IMR-90 (cell line): ENCODE data around the gene DYNC2LI1. TPM values are rescaled to one million over a fixed set of nuclear protein-coding genes. Genes with fewer than 3 reads are reported as not detected.

Experiments
- ATAC-seq: fragments of 200-7000 bp; cut with Tn5 transposase; 2 replicates; pipeline ENCODE4 v1.9.1; 2020; ENCODE audit warnings: low read depth, mild to moderate bottlenecking, moderate library complexity
- BruUV-seq: library from RNA; stranded (reverse); fragments of 400-500 nt; replicated peaks from 2 replicates; lab custom pipeline; 2021; lab: Mats Ljungman, UMichigan
- CTCF ChIA-PET: fragments of 300-600 bp; formaldehyde crosslinking; extraction: SDS; loops from one replicate; lab custom pipeline; 2021; ENCODE audit warnings: antibody characterized with exemption; lab: Yijun Ruan, JAX
- POLR2A ChIA-PET: fragments of 300-600 bp; sonication (Branson Sonifier 250); formaldehyde crosslinking; loops from one replicate; lab custom pipeline; 2022; ENCODE audit warnings: antibody characterized with exemption; ENCODE audit not compliant: unreplicated experiment; lab: Charles Lee
- DNase-seq: peaks from one replicate; pipeline ENCODE4 v3.0.0; 2013
- H2AFZ ChIP-seq: replicated peaks from 2 replicates; pipeline ENCODE3; 2013; ENCODE audit warnings: low read length, mild to moderate bottlenecking; ENCODE audit not compliant: poor library complexity
- H2AK5ac ChIP-seq: 2 replicates; pipeline ENCODE4 v1.6.1; 2013; ENCODE audit warnings: low read depth, low read length, inconsistent platforms
- H2AK9ac ChIP-seq: replicated peaks from 2 replicates; pipeline ENCODE3; 2013; ENCODE audit warnings: mild to moderate bottlenecking, low read depth, low read length, moderate library complexity; ENCODE audit not compliant: poor library complexity
- H2BK120ac ChIP-seq: 2 replicates; pipeline ENCODE4 v1.6.1; 2013; ENCODE audit warnings: low read depth, low read length, inconsistent platforms
- H2BK15ac ChIP-seq: 3 replicates; pipeline ENCODE4 v1.6.1; 2013; ENCODE audit warnings: low read depth, low read length, inconsistent platforms
- H2BK20ac ChIP-seq: 2 replicates; pipeline ENCODE4 v1.6.1; 2013; ENCODE audit warnings: low read depth, mild to moderate bottlenecking, inconsistent platforms, low read length, moderate library complexity
- H2BK5ac ChIP-seq: 2 replicates; pipeline ENCODE4 v1.6.1; 2013; ENCODE audit warnings: mild to moderate bottlenecking, low read depth, low read length, inconsistent platforms; ENCODE audit not compliant: poor library complexity, severe bottlenecking
- H3K14ac ChIP-seq: replicated peaks from 2 replicates; pipeline ENCODE4 v1.6.1; 2013; ENCODE audit warnings: low read depth, low read length, inconsistent platforms
- H3K18ac ChIP-seq: 2 replicates; pipeline ENCODE4 v1.6.1; 2013; ENCODE audit warnings: low read depth, low read length, control low read depth
- H3K23ac ChIP-seq: 2 replicates; pipeline ENCODE4 v1.6.1; 2013; ENCODE audit warnings: low read depth, low read length, inconsistent platforms
- H3K27ac ChIP-seq: 2 replicates; pipeline ENCODE4 v1.5.1; 2013; ENCODE audit warnings: mild to moderate bottlenecking, control low read depth, low read length; ENCODE audit not compliant: insufficient read depth
- H3K27me3 ChIP-seq: 2 replicates; pipeline ENCODE4 v1.6.1; 2013; ENCODE audit warnings: low read length; ENCODE audit not compliant: control insufficient read depth, insufficient read depth
- H3K36me3 ChIP-seq: 2 replicates; pipeline ENCODE4 v1.6.1; 2013; ENCODE audit warnings: low read length, mixed read lengths; ENCODE audit not compliant: control insufficient read depth, insufficient read depth
- H3K4ac ChIP-seq: 2 replicates; pipeline ENCODE4 v1.6.1; 2013; ENCODE audit warnings: low read depth, low read length, inconsistent platforms
- H3K4me1 ChIP-seq: 2 replicates; pipeline ENCODE4 v1.6.1; 2013; ENCODE audit warnings: low read length, mixed read lengths; ENCODE audit not compliant: control insufficient read depth, insufficient read depth
- H3K4me2 ChIP-seq: 2 replicates; pipeline ENCODE4 v1.6.1; 2013; ENCODE audit warnings: low read depth, mild to moderate bottlenecking, control low read depth, low read length, moderate library complexity
- H3K4me3 ChIP-seq: 2 replicates; pipeline ENCODE4 v1.5.1; 2013; ENCODE audit warnings: low read depth, mild to moderate bottlenecking, control low read depth, low read length, moderate library complexity; ENCODE audit not compliant: insufficient read depth
- H3K56ac ChIP-seq: 2 replicates; pipeline ENCODE4 v1.6.1; 2013; ENCODE audit warnings: low read length, inconsistent platforms; ENCODE audit not compliant: insufficient read depth; ENCODE audit errors: extremely low read depth
- H3K79me1 ChIP-seq, 2 experiments: 2 replicates each; pipeline ENCODE4 v1.6.1; 2013; ENCODE audit warnings: low read length in 2 of 2, inconsistent platforms in 1 of 2, low read depth in 1 of 2
- H3K9ac ChIP-seq: 2 replicates; pipeline ENCODE4 v1.6.1; 2013; ENCODE audit warnings: low read depth, low read length, control low read depth
- H3K9me1 ChIP-seq: 2 replicates; pipeline ENCODE4 v1.6.1; 2013; ENCODE audit warnings: low read length, inconsistent platforms; ENCODE audit not compliant: insufficient read depth
- H3K9me3 ChIP-seq: 2 replicates; pipeline ENCODE4 v1.6.1; 2013; ENCODE audit warnings: low read length; ENCODE audit not compliant: control insufficient read depth, insufficient read depth
- H4K20me1 ChIP-seq: 2 replicates; pipeline ENCODE4 v1.6.1; 2013; ENCODE audit warnings: low read length, inconsistent platforms; ENCODE audit not compliant: insufficient read depth
- H4K5ac ChIP-seq: 2 replicates; pipeline ENCODE4 v1.6.1; 2013; ENCODE audit warnings: mild to moderate bottlenecking, low read depth, low read length, control low read depth
- H4K8ac ChIP-seq, 2 experiments: 2 replicates each; pipeline ENCODE4 v1.6.1; 2013; ENCODE audit warnings: low read depth in 2 of 2, low read length in 2 of 2, control low read depth in 1 of 2, inconsistent platforms in 1 of 2
- H4K91ac ChIP-seq: 2 replicates; pipeline ENCODE4 v1.6.1; 2013; ENCODE audit warnings: low read depth, low read length, inconsistent platforms; ENCODE audit not compliant: insufficient read depth
- MXI1 ChIP-seq: IDR thresholded peaks from 2 replicates; pipeline ENCODE4 v1.6.1; 2012; ENCODE audit warnings: low read depth, mild to moderate bottlenecking, low read length, moderate library complexity, borderline replicate concordance
- RAD21 ChIP-seq: IDR thresholded peaks from 2 replicates; pipeline ENCODE4 v1.6.1; 2012; ENCODE audit warnings: low read length, improper control_type of control experiment
- WGBS, 2 experiments: methylation state at CpG; one replicate each; pipeline versions ENCODE4 v1.1.5 to v1.1.7; 2013; ENCODE audit warnings: missing lambda C conversion rate in 2 of 2; ENCODE audit not compliant: insufficient read length in 1 of 2; ENCODE audit errors: extremely low coverage in 2 of 2; 5-methylcytosine and 5-hydroxymethylcytosine counted together
- dilution Hi-C: fragments of 300-500 bp; cut with HindIII; formaldehyde crosslinking; loops from one replicate; pipeline ENCODE4 v1.14.3; 2018; ENCODE audit warnings: low sequenced_read_pairs; ENCODE audit not compliant: unreplicated experiment
- in situ Hi-C: fragments of 300-500 bp; cut with MboI; formaldehyde crosslinking; loops from 3 replicates; pipeline ENCODE4 v1.14.3; 2019; ENCODE audit warnings: low sequenced_read_pairs, inconsistent platforms, mixed read lengths
- intact Hi-C: fragments of 100-400 bp; cut with micrococcal nuclease; formaldehyde crosslinking; loops from 2 replicates; pipeline ENCODE4 v1.10.0; 2022
- polyA plus RNA-seq, 3 experiments: library from polyadenylated mRNA; depleted of rRNA; stranded (reverse); fragments of >200 nt; gene quantifications; 2 replicates each; pipeline ENCODE4 v1.2.3, GENCODE V29; 2012; ENCODE audit warnings: low replicate concordance in 1 of 3
- total RNA-seq: library from RNA; depleted of rRNA; stranded (reverse); fragments of >200 nt; gene quantifications from 2 replicates; pipeline ENCODE4 v1.2.3, GENCODE V29; 2012

DYNC2LI1 gene
- total and polyA plus RNA-seq, 2 of the 4 experiments (the other 2 are of a cell fraction), result 5.2 to 10.4 TPM

- DNase-seq (no peak), ATAC-seq (no peak)
- ChIA-PET POLR2A (no interaction called here), CTCF (no interaction called here)
- Histone ChIP-seq H3K56ac (no peak overlapping the region), H3K4ac (no peak overlapping the region), H2BK5ac (no peak overlapping the region), H4K8ac (no peak overlapping the region), H3K27me3 (peaks cover 40% of the 10 kb centered on the region), H2AK9ac (no peak overlapping the region), H3K4me2 (no peak overlapping the region), H2BK20ac (no peak overlapping the region), H2AK5ac (no peak overlapping the region), H3K79me1 (no peaks in the 10 kb centered on the region), H3K9me1 (no peaks in the 10 kb centered on the region), H4K5ac (no peak overlapping the region), H3K9me3 (no peaks in the 10 kb centered on the region), H3K18ac (no peak overlapping the region), H3K36me3 (no peaks in the 10 kb centered on the region), H3K14ac (no peak overlapping the region), H3K4me3 (no peak overlapping the region), H2BK15ac (no peak overlapping the region), H4K91ac (no peak overlapping the region), H3K4me1 (no peaks in the 10 kb centered on the region), H3K27ac (no peak overlapping the region), H2BK120ac (no peak overlapping the region), H3K23ac (no peak overlapping the region), H2AFZ (no peak overlapping the region), H4K20me1 (no peaks in the 10 kb centered on the region), H3K9ac (no peak overlapping the region)
- no TSS peak for BruUV-seq
- intact Hi-C loops (no loop called here), dilution Hi-C loops (no loop called here), in situ Hi-C loops (no loop called here)
- 87% methylated on average over 6 of the region's 12 CpGs; no CpG with 5 or more reads in 1 of the 2 experiments for WGBS, 2 experiments
- no peak for TF ChIP-seq RAD21
- no peak for TF ChIP-seq MXI1
Observed at GRCh38 chr2:43824951-43825493, 51.2 kb downstream of the DYNC2LI1 start.
